GM19240 (cell line): Measurements from ENCODE around the gene DIMT1.

Experiments used
- DNase-seq: peaks from one replicate; pipeline ENCODE4 v3.0.0; 2011; ENCODE audit warnings: low spot score; ENCODE audit not compliant: insufficient read length

DIMT1 gene

GRCh38 chr5:62403411-62404250, at the start of gene DIMT1:
Gene DIMT1, minus strand, starts transcription at chr5:62403905. Its CDS starts 133 bp downstream, at chr5:62403772.
- DNase-seq, result peak; percentile 78

- no peak for DNase-seq
Observed at GRCh38 chr5:62450259-62450658, 46.6 kb upstream of the DIMT1 start.

GRCh38 chr5:62448528-62448927, 44.8 kb upstream of the DIMT1 start:
- DNase-seq, result no peak

GRCh38 chr5:62432621-62433064, 28.9 kb upstream of the DIMT1 start:
- DNase-seq, result no peak

- DNase-seq, result no peak
Observed at GRCh38 chr5:62431735-62432620, 28.3 kb upstream of the DIMT1 start.

GRCh38 chr5:62424763-62425162, 21.1 kb upstream of the DIMT1 start:
- no peak for DNase-seq

- no peak for DNase-seq
Observed at GRCh38 chr5:62421414-62421813, 17.7 kb upstream of the DIMT1 start.

- no peak for DNase-seq
Observed at GRCh38 chr5:62419609-62420008, 15.9 kb upstream of the DIMT1 start.

GRCh38 chr5:62418462-62419076, 14.9 kb upstream of the DIMT1 start:
- DNase-seq, result no peak

GRCh38 chr5:62413711-62414110, 10.0 kb upstream of the DIMT1 start:
- no peak for DNase-seq

GRCh38 chr5:62412549-62413329, 9.0 kb upstream of the DIMT1 start, which contains the start of gene IPO11:
Gene IPO11, plus strand, starts transcription at chr5:62412763. Its CDS starts 24,517 bp downstream, at chr5:62437280.
- DNase-seq, result peak; percentile 87

- DNase-seq, result no peak
Observed at GRCh38 chr5:62395210-62395950, 8.3 kb downstream of the DIMT1 start.

GRCh38 chr5:62386824-62387223, 16.9 kb downstream of the DIMT1 start:
- DNase-seq, result no peak

GRCh38 chr5:62385816-62386400, 17.8 kb downstream of the DIMT1 start:
- DNase-seq, result no peak

GRCh38 chr5:62385131-62385530, 18.6 kb downstream of the DIMT1 start:
- no peak for DNase-seq

- no peak for DNase-seq
Observed at GRCh38 chr5:62376064-62376463, 27.6 kb downstream of the DIMT1 start.

GRCh38 chr5:62375627-62376026, 28.1 kb downstream of the DIMT1 start:
- no peak for DNase-seq

- DNase-seq, result no peak
Observed at GRCh38 chr5:62374090-62374489, 29.6 kb downstream of the DIMT1 start.

- no peak for DNase-seq
Observed at GRCh38 chr5:62373382-62373781, 30.3 kb downstream of the DIMT1 start.

GRCh38 chr5:62372600-62372999, 31.1 kb downstream of the DIMT1 start:
- DNase-seq, result no peak
